GM12872 (cell line): ENCODE data around the gene GNB3.

Experiments
- CTCF ChIP-seq: IDR thresholded peaks from 3 replicates; pipeline ENCODE4 v1.5.1; 2011; ENCODE audit warnings: low read depth, mild to moderate bottlenecking, low read length, moderate library complexity; ENCODE audit not compliant: insufficient read depth

The GNB3 gene

GRCh38 chr12:6840761-6841515 lies at the start of gene GNB3:
GNB3 (plus strand) TSS chr12:6840925; CDS start chr12:6841288, 363 bp downstream.
- no peak for TF ChIP-seq CTCF

- no peak for TF ChIP-seq CTCF
Observed at GRCh38 chr12:6791931-6792520, 48.7 kb upstream of the GNB3 start.

- no peak for TF ChIP-seq CTCF
Observed at GRCh38 chr12:6792522-6793201, 48.1 kb upstream of the GNB3 start.

GRCh38 chr12:6795088-6795487 lies 45.6 kb upstream of the GNB3 start:
- TF ChIP-seq CTCF, result no peak

GRCh38 chr12:6796576-6796975 lies 44.1 kb upstream of the GNB3 start:
- no peak for TF ChIP-seq CTCF

- TF ChIP-seq CTCF, result no peak
Observed at GRCh38 chr12:6799147-6799546, 41.6 kb upstream of the GNB3 start.

GRCh38 chr12:6807170-6807569 lies 33.6 kb upstream of the GNB3 start:
- no peak for TF ChIP-seq CTCF
